ENCODE results near the gene HYOU1. TPM values are rescaled to one million over a fixed set of nuclear protein-coding genes. Genes with fewer than 3 reads are reported as not detected.

HYOU1 gene
- total RNA-seq, 1 experiment from 2014 or later, result 268 TPM

DNA sequence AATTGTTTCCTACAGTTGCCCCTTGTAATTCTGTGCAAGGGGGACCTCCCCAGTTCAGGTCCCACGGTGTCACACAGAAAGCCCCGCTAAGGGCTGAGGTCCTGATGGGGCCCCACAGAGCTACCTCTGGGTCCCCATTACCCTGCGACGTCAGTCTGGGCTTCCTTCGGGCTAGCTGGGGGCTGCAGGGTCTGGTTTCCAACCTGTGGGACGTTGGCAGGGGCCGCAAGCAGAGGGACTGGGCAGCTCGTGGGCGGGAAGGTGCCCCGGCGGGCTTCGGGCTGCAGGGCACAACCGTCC is 27.0 kb downstream of the HYOU1 start:
- TF ChIP-seq, protein P1, sequence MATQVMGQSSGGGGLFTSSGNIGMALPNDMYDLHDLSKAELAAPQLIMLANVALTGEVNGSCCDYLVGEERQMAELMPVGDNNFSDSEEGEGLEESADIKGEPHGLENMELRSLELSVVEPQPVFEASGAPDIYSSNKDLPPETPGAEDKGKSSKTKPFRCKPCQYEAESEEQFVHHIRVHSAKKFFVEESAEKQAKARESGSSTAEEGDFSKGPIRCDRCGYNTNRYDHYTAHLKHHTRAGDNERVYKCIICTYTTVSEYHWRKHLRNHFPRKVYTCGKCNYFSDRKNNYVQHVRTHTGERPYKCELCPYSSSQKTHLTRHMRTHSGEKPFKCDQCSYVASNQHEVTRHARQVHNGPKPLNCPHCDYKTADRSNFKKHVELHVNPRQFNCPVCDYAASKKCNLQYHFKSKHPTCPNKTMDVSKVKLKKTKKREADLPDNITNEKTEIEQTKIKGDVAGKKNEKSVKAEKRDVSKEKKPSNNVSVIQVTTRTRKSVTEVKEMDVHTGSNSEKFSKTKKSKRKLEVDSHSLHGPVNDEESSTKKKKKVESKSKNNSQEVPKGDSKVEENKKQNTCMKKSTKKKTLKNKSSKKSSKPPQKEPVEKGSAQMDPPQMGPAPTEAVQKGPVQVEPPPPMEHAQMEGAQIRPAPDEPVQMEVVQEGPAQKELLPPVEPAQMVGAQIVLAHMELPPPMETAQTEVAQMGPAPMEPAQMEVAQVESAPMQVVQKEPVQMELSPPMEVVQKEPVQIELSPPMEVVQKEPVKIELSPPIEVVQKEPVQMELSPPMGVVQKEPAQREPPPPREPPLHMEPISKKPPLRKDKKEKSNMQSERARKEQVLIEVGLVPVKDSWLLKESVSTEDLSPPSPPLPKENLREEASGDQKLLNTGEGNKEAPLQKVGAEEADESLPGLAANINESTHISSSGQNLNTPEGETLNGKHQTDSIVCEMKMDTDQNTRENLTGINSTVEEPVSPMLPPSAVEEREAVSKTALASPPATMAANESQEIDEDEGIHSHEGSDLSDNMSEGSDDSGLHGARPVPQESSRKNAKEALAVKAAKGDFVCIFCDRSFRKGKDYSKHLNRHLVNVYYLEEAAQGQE (IDR thresholded peaks at IDR 0.05; ENCODE audit: insufficient read depth in 1 of 2, low read depth in 2 of 2, low read length in 1 of 2), result no peak
- TF ChIP-seq, protein P2, sequence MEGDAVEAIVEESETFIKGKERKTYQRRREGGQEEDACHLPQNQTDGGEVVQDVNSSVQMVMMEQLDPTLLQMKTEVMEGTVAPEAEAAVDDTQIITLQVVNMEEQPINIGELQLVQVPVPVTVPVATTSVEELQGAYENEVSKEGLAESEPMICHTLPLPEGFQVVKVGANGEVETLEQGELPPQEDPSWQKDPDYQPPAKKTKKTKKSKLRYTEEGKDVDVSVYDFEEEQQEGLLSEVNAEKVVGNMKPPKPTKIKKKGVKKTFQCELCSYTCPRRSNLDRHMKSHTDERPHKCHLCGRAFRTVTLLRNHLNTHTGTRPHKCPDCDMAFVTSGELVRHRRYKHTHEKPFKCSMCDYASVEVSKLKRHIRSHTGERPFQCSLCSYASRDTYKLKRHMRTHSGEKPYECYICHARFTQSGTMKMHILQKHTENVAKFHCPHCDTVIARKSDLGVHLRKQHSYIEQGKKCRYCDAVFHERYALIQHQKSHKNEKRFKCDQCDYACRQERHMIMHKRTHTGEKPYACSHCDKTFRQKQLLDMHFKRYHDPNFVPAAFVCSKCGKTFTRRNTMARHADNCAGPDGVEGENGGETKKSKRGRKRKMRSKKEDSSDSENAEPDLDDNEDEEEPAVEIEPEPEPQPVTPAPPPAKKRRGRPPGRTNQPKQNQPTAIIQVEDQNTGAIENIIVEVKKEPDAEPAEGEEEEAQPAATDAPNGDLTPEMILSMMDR (IDR thresholded peaks at IDR 0.05), result no peak
- TF ChIP-seq TCF7L2 (IDR thresholded peaks at IDR 0.05; ENCODE audit: low read depth, low read length) (no peak), SIN3A (IDR thresholded peaks at IDR 0.05; ENCODE audit: borderline replicate concordance, insufficient read depth, low read depth, low read length) (no peak), POLR2AphosphoS5 (IDR thresholded peaks at IDR 0.05; ENCODE audit: low read depth, low read length) (no peak)
- no TSS peak for BruUV-seq (replicated peaks)
- DNase-seq (ENCODE audit: low read depth, low spot score) (no peak), ATAC-seq (peak; percentile 1; the same call in 1 of the 2 replicates)
- peaks cover 13% of the 10 kb centered on the region for H3K4me1 ChIP-seq (ENCODE audit: control insufficient read depth, insufficient read depth, low read length)
- in situ Hi-C loops (cut with HindIII; ENCODE audit: low pct_unique_long_range_greater_than_20kb, low sequenced_read_pairs) (no loop called here), intact Hi-C loops (cut with micrococcal nuclease; ENCODE audit: unreplicated experiment) (no loop called here)
- ChIA-PET POLR2A (no interaction called here), CTCF (interaction anchor here (0.7 kb wide), 1 partner anchor 11 kb away, joined by 4 read pairs; the partner anchor contains the start of gene TRAPPC4)
- no peaks in the 10 kb centered on the region for H3K27me3 ChIP-seq (ENCODE audit: control insufficient read depth, insufficient read depth, low read length)
- H3K36me3 ChIP-seq (ENCODE audit: control insufficient read depth, insufficient read depth, low read length), result no peaks in the 10 kb centered on the region; the same call in 1 of the 2 replicates
- H3K4me3 ChIP-seq (ENCODE audit: low read depth in 2 of 2, low read length in 2 of 2), result peak overlapping the region; percentile 75 to 90
- no peaks in the 10 kb centered on the region for H3K9me3 ChIP-seq (ENCODE audit: control insufficient read depth, insufficient read depth, low read depth, low read length)
- H3K27ac ChIP-seq (ENCODE audit: low read length), result peak overlapping the region; percentile 79

DNA sequence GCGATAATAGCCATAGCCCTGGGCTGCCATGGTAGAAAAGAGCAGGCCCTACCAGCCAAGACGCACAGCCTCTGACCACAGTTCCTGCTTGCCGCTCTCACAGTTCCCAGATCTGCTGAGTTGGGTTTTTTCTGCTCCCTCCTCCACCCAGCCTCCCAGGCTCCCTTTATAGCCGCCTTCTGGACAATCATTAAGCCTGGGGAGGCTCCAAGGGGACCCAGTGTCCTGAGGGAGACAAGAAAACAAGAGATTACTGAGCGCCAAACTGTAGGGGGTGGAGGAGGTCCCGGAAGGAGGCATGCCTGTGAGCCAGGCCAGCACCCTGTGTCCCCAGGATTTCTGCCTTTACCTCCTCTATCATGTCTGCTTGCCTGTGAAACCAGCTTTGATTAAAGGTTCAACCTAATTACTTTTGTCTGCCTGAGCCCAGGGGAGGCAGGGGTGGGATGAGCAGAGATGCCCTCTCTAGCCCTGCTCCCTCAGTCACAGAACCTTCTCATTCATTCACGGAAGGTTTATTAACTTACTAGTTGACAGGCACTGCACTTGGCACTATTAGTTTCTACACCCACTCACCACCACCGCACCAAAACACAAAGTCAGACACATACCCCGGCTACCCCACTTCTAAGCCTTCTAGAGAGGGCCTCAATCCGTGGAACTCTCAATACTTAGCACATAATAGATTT is 27.5 kb downstream of the HYOU1 start:
- DNase-seq (ENCODE audit: low read depth, low spot score), result no peak
- no peaks in the 10 kb centered on the region; the same call in 1 of the 2 replicates for H3K36me3 ChIP-seq (ENCODE audit: control insufficient read depth, insufficient read depth, low read length)
- TF ChIP-seq SIN3A (IDR thresholded peaks at IDR 0.05; ENCODE audit: borderline replicate concordance, insufficient read depth, low read depth, low read length), result no peak
- no peak for TF ChIP-seq TCF7L2 (IDR thresholded peaks at IDR 0.05; ENCODE audit: low read depth, low read length)
- TF ChIP-seq, protein P1 (IDR thresholded peaks at IDR 0.05; ENCODE audit: insufficient read depth in 1 of 2, low read depth in 2 of 2, low read length in 1 of 2), result no peak
- no peak for TF ChIP-seq POLR2AphosphoS5 (IDR thresholded peaks at IDR 0.05; ENCODE audit: low read depth, low read length)
- TF ChIP-seq, protein P2 (IDR thresholded peaks at IDR 0.05), result no peak
- POLR2A ChIA-PET, result no interaction called here
- no peak for ATAC-seq
- in situ Hi-C loops (cut with HindIII; ENCODE audit: low pct_unique_long_range_greater_than_20kb, low sequenced_read_pairs) (no loop called here), intact Hi-C loops (cut with micrococcal nuclease; ENCODE audit: unreplicated experiment) (no loop called here)
- H3K4me3 ChIP-seq (ENCODE audit: low read depth in 2 of 2, low read length in 2 of 2), result peak overlapping the region; percentile 75 to 90
- CTCF ChIA-PET, result interaction anchor here (0.7 kb wide), 1 partner anchor 11 kb away, joined by 4 read pairs; the partner anchor contains the start of gene TRAPPC4
- no peaks in the 10 kb centered on the region for H3K27me3 ChIP-seq (ENCODE audit: control insufficient read depth, insufficient read depth, low read length)
- BruUV-seq (replicated peaks), result TSS peak; percentile 93
- H3K27ac ChIP-seq (ENCODE audit: low read length), result peak overlapping the region; percentile 79
- no peaks in the 10 kb centered on the region for H3K9me3 ChIP-seq (ENCODE audit: control insufficient read depth, insufficient read depth, low read depth, low read length)
- H3K4me1 ChIP-seq (ENCODE audit: control insufficient read depth, insufficient read depth, low read length), result peaks cover 13% of the 10 kb centered on the region
